IPS-18c (cell line): ENCODE measurements around the gene ATP5F1C.

Experiments used
- H3K4me3 ChIP-seq: 2 replicates; pipeline ENCODE4 v1.7.0; 2013; ENCODE audit warnings: low read depth, mild to moderate bottlenecking, low read length, moderate library complexity; ENCODE audit not compliant: insufficient read depth
- H3K9me3 ChIP-seq: one replicate; pipeline ENCODE4 v1.6.1; 2013; ENCODE audit warnings: mild to moderate bottlenecking, low read length, moderate library complexity; ENCODE audit not compliant: control insufficient read depth, insufficient read depth

The ATP5F1C gene

DNA sequence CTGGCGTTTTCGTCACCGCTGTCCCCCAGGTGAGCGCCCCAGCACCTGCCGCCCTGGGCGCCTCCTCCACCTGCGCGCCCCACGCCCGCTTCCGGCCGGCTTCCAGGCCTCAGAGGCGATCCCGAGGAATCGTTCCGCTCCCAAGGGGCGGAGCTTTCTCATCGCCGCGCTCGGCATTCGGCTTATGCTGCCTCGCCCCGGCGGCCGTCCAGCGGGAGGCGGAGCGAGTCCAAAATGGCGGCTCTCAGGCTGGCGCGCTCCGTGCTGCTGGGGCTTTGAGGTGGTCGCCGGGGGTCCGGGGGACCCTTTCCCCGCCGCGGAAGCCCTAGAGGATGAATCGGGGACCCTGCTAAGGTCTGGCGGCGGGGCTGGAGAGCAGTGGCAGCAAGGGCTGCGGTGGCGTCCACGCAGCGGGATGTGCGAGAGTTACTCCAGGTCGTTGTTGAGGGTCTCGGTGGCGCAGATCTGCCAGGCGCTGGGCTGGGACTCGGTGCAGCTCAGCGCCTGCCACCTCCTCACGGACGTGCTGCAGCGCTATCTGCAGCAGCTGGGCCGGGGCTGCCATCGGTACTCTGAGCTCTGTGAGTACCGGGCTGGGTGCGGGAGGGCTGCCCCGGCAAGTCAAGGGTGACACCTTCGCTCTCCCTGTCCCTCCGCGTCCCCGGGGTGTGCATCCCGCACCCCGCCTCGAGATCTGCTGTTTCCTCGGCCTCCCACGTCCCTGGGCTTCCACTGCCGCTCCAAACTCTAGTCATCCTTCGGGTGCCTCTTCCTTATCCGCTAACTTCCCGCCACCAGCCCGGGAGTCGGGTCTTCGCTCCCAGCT, 30.5 kb downstream of the ATP5F1C start, which contains the start of gene TAF3:
Gene TAF3 (plus strand): TSS at position 211 of the 826 bp plus-strand sequence. CDS start 205 bp downstream, at position 416.
- H3K4me3 ChIP-seq, result peak within 1 kb of the TSS; percentile 97
- H3K9me3 ChIP-seq, result no peaks in the 10 kb centered on the region

GRCh38 chr10:7819121-7819460, 31.1 kb downstream of the ATP5F1C start:
- H3K4me3 ChIP-seq, result peak overlapping the region; percentile 97
- no peaks in the 10 kb centered on the region for H3K9me3 ChIP-seq

DNA sequence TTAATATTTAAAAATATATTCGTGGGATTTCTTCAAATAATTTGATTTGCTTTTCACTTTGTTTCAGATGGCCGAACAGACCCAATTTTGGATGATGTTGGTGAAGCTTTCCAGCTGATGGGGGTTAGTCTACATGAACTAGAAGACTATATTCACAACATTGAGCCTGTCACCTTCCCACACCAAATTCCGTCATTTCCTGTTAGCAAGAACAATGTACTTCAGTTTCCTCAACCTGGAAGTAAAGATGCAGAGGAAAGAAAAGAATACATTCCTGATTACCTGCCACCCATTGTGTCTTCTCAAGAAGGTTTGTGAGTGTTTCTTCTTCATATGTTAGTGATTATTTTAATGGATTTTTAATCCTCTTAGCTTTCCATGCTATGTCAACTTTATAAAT, 36.3 kb downstream of the ATP5F1C start:
- Histone ChIP-seq H3K4me3 (no peak overlapping the region), H3K9me3 (no peaks in the 10 kb centered on the region)

DNA sequence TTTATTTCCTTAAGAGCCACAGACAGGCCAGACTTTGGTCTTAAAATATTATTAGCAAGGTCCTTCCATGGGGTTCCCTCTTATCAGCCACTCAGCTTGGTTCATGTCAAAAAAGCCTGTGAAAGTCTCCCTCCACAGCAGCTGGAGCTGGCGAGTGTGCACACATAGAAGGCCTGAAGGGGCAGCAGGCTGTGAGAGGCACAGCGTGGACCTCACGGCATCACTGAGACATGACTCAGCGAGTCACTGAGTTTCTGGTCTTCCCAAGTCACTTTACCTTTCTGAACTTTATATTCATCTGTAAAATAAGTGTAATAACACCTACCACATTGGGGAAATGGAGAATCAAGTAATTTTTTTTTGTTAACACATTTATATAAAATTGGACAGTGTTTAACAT, 39.0 kb downstream of the ATP5F1C start:
- no peaks in the 10 kb centered on the region for H3K9me3 ChIP-seq
- no peak overlapping the region for H3K4me3 ChIP-seq

- Histone ChIP-seq H3K9me3 (no peaks in the 10 kb centered on the region), H3K4me3 (no peak overlapping the region)
These were observed 41.4 kb downstream of the ATP5F1C start for GRCh38 chr10:7829289-7829834.

GRCh38 chr10:7832060-7832459, 44.1 kb downstream of the ATP5F1C start:
- H3K4me3 ChIP-seq, result no peak overlapping the region

DNA sequence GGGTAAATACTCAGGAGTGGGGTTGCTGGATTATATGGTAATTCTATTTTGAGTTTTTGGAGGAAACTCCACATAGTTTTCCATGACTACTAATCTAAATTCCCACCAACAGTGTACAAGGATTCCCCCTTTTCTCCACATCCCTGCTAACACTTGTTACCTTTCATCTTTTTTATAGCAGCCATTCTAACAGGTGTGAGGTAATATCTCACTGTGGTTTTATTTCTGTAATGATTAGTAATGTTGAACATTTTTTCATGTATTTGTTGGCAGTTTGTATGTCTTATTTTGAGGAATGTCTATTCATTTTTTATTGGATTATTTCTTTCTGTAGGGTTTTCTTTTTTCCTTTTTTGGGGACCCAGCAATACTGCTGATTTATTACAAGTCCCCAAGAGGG, 45.2 kb downstream of the ATP5F1C start:
- peaks cover 2% of the 10 kb centered on the region for H3K9me3 ChIP-seq
- no peak overlapping the region for H3K4me3 ChIP-seq

More at GRCh38 chr10:7832060-7832459, 44.1 kb downstream of the ATP5F1C start:
- H3K9me3 ChIP-seq, result peaks cover 2% of the 10 kb centered on the region

DNA sequence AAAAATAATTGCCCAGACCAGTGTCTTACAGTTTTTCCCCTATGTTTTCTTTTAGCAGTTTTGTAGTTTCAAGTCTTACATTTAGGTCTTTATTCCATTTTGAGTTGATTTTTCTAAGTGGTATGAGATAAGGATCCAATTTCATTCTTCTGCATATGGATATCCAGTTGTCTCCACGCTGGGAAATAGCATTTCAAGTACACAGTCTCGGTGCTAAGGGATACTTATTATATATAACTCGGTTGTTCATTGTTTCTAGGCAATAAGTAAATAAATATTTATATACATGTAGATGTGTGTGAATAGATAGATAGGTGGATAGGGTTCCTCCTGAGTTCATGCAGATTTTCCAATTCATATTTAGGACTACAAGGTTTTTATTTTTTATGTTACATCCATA, 46.3 kb downstream of the ATP5F1C start:
- Histone ChIP-seq H3K4me3 (no peak overlapping the region), H3K9me3 (peaks cover 2% of the 10 kb centered on the region)

- H3K4me3 ChIP-seq, result no peak overlapping the region
- H3K9me3 ChIP-seq, result peaks cover 2% of the 10 kb centered on the region
These were observed 48.6 kb downstream of the ATP5F1C start for GRCh38 chr10:7836571-7836970.

GRCh38 chr10:7846591-7846990, 58.6 kb downstream of the ATP5F1C start:
- Histone ChIP-seq H3K4me3 (no peak overlapping the region), H3K9me3 (no peaks in the 10 kb centered on the region)

DNA sequence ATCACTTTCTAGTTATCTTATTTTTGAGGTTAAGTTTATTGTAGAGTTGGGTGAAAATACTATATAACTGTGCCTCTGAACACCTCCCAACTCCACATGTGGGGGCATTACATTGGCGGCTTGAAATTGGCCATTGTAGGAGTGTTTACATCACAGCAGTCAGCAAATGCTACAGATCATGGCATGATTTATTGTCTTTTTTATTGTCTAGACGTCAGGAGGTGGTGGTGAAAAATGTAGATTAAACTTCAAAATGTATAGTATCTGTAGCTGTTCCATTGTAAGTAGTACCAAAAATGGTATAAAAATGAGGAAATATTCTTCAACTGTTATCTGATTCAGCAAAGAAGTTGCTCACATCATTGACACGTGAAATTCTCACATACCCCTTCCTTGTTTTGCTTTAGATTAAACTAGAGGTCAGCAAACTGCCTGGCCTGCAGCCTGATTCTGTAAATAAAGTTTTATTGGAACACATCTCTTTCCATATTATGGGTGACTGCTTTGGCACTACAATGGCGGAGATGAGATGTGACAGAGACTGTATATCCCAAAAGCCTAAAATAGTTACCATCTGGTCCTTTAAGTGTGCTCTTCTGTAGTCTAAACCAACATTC, 65.4 kb downstream of the ATP5F1C start:
- Histone ChIP-seq H3K4me3 (no peak overlapping the region), H3K9me3 (no peaks in the 10 kb centered on the region)

DNA sequence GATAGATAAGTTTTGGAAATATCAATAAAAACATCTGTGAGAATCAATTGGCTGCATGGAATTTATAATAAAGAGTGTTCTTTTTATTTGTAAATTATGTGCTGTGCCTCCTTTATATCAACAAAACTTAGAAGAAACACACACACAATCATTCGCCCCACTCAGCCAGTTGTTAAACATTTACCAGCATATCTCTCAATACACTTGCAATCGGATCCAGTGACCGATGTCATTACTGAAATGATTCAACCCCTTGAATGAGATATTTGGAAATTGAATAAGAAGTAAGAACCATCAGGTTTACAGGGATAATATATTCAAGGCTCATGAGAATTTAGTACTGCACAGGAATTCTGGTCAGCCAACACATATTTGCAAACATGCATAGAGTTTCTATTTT, 65.9 kb downstream of the ATP5F1C start:
- H3K9me3 ChIP-seq, result no peaks in the 10 kb centered on the region
- no peak overlapping the region for H3K4me3 ChIP-seq

- Histone ChIP-seq H3K4me3 (no peak overlapping the region), H3K9me3 (no peaks in the 10 kb centered on the region)
These were observed 67.2 kb downstream of the ATP5F1C start for GRCh38 chr10:7855205-7855604.

DNA sequence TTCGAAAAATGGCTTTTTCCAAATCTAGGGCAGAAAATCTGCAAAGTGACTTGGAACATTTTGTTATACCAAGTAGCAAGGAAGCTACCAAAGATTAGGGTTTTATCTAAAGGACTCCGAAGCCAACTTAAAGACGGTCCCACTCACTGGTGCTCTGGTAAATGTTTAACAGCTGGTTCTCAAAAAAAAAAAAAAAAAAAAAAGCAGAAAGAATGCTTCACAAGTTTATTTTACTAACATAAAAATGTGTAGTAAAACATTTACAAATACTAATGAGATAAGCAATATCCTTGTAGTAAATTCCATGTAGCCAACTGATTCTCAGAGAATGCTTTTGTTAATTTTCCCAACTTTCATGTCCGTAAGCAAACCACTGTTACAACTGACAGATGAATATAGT, 68.7 kb downstream of the ATP5F1C start:
- H3K9me3 ChIP-seq, result peaks cover 2% of the 10 kb centered on the region
- no peak overlapping the region for H3K4me3 ChIP-seq

- peaks cover 2% of the 10 kb centered on the region for H3K9me3 ChIP-seq
These were observed 69.3 kb downstream of the ATP5F1C start for GRCh38 chr10:7857262-7857661.

More at GRCh38 chr10:7857262-7857661, 69.3 kb downstream of the ATP5F1C start:
- no peak overlapping the region for H3K4me3 ChIP-seq
